HG03139 (cell line): ENCODE results near the gene M1AP.

Experiments used
- ATAC-seq: cut with Tn5 transposase; IDR thresholded peaks from one replicate; pipeline ENCODE4 v1.9.1; 2021; ENCODE audit not compliant: unreplicated experiment

Gene M1AP, protein sequence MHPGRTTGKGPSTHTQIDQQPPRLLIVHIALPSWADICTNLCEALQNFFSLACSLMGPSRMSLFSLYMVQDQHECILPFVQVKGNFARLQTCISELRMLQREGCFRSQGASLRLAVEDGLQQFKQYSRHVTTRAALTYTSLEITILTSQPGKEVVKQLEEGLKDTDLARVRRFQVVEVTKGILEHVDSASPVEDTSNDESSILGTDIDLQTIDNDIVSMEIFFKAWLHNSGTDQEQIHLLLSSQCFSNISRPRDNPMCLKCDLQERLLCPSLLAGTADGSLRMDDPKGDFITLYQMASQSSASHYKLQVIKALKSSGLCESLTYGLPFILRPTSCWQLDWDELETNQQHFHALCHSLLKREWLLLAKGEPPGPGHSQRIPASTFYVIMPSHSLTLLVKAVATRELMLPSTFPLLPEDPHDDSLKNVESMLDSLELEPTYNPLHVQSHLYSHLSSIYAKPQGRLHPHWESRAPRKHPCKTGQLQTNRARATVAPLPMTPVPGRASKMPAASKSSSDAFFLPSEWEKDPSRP

DNA sequence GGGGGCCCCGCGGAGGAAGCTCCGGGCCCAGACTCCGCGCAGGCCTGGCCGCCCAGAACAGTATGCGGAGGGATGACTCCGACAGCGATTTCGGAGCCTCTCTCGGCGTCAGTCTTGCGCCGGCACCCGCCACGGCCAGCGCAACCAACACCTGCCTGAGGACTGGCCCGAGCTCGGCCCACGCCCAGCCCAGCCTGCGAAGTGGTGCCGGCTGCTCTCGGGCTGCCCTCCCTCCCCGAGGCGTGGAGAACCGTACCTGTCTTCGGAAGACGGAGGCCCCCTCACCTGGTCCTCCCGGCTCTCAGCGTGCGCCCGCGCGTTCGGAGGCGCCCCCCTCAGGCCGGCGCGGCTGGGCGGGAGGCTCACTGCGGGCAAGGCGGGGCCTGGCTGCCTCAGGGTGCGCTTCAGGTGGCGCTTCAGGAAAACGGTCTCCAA lies at the start of gene M1AP:
Gene M1AP (minus strand): TSS at position 322 of the 435 bp plus-strand sequence. CDS start 8,055 bp downstream, outside the sequence.
- ATAC-seq = no peak

DNA sequence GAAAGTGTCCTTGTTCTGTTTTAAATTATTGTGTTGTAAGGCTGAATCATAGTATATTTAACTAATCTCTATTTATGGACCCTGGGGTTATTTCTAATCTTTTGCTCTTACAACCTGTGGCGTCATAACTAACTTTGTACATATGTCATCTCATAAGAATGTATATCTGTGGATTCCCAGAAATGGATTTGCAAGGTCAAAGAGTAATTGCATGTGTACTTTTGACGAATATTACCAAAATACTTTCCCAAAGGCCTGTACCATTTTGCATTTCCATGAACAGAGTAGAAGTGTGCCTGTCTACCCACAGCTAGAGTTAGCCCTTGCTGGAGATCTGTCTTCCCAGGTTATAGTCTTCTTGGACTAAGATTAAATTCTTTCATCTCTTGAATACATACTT lies 48.7 kb upstream of the M1AP start:
- no peak for ATAC-seq

DNA sequence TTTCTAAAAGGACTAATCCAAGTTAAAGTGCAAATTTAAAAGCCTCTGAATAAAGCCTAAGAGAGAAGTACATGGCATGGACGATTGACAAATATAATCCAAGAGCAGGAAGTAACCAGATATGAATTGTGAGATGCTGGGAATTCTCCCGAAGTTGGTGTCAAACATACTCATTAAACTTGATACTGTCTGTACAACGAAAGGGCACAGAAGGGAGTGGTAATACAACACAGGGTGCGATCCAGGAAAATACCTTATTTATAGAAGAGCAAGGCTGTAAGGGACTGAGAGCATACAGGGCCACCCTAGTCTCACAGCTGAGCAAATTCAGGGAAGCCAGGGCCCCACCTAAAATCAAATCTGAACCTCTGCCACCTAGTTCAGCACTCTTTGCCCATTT lies 47.5 kb upstream of the M1AP start:
- ATAC-seq = no peak

DNA sequence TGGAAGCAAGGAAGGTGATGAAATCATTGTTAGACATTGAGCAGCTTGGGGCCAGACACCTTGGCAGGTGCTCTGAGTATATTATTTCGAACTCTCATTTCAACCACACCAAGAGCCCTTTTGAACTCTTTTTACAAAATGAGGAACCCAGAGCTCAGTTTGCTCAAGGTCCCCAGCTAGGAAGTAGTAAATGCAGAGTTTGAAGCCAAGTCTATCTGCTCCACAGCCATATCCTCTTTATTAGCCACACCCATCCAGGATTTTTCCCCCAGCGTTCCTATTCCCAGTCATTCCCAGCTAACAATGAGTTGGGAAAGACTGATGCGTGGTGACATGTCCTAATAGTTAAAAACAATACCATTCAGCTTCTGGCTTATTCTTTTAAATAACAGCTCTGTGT lies 46.2 kb upstream of the M1AP start:
- no peak for ATAC-seq

DNA sequence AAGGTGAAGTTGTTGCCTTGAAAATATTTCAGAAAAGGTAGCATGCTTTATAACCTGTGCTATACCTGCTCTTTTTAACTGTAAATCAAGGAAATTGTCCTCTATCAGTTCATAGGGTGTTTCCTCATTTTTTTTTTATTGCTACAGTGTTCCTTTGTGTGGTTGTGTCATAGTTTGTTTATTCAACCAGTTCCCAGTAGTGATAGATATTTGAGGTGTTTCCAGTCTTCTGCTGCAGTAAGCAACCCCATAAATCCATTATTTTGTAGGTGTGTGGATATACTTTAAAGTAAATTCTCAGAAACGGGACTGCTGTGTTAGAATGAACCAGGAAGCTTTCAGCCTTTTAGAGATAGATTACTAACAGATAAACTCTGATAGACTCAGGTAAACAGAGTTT lies 45.5 kb upstream of the M1AP start:
- ATAC-seq = no peak

DNA sequence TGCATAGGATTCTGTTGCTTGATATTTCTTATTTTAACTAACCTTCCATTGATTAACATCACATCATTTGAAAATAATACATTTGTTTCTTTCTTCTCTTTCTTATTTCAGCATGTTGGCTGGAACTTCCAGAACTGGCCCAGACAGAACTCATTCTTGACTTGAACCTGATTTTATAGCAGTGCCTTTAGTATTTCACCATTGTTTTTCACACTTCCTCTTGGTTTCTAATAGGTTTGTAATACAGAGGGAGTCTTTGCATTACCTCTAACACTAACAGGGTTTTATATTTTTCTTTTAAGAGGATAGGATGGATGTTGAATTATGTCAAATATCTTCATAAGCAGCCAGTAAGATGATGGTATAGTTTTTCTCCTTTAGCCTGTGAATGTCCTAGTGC lies 45.1 kb upstream of the M1AP start:
- no peak for ATAC-seq

DNA sequence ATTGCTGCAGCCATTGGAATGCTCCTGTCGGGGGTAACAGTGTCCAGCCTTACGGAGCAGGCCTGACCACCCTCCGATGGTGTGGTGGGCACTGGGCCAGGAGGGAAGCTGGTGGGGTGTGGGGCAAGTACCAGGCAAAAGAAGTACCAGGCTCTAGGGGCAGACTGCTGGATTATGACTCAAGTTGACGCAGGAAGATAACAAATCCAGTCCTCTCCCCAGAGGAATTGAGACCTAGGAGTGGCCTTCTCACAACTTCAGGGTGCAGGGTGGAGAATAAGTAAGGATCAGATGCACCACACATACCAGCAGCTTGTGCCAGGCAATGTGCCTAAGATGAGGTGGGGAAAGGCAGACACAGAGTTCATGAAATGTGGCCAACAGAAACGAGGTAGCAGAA lies 43.8 kb upstream of the M1AP start:
- ATAC-seq = no peak

DNA sequence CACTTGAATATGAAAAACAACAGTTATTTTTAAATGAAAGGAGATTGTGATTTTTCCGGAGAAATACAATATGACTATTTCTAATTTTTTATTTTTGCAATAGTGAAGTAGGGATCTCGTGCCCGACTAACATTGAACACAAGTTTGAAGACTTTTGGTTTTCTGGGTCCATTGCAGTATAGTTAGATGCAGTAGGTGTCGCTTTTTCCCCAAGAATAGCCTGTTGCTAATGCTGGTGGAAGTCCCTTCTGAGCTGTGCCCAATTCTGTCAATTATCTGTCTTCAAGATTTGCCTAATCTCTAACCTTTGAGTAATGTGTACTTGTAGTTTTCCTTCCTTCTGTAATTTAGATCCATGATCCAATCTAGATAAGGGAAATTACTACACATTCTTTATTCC lies 42.4 kb upstream of the M1AP start:
- no peak for ATAC-seq

DNA sequence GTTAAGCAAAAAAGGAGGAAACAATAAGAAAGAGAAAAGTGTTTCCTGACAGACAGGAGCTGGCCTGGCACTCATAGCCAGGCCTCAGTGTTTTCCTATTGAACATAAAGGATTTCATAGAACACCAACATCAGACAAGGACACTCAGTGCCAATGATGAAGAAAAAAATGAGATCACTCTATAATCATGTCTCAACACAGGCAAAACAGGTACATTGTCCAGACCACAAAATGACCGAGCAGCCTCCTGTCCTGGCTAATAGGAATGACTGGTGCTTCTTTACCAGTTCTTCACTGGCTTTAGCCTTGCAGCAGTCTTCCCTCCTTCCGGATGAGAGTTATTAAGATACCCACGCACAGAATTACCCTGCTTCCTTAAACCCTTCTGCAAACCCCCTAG lies 41.5 kb upstream of the M1AP start:
- no peak for ATAC-seq

DNA sequence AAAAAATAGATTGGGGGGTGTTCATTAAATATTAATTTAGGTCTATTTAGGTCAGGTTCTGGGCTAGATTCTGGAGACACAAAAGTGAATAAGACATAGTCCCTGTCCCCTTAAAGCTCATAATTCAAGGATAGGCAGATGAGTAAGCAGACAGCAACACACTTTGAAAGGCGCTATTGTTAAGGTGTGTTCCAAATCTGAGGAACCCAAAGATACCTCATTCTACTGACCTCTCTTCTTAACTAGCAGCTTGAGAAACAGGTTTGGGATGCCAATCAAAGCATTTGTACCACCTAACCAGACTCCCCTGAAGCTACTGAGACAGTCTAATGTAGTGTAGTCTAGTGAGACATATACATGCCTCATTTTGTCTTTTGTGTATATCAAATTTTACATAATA lies 40.8 kb upstream of the M1AP start:
- no peak for ATAC-seq

DNA sequence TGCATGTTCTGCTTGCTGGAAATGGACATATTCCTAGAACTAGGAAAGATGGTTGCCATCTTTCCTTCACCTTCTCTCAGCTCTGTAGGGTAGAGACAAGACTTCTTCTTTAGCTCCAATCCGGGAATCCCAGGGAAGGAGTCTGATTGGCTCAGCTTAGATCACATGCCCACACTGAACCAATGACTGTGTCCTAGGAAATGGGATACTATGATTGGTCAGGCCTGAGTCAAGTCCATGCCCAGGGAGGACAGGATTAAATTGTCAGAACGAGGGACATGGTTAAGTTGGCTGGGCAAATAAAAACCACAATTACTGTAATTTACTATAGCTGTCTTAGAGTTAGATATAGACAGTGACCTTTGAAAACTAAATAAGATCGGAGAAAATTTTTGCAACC lies 37.3 kb upstream of the M1AP start:
- ATAC-seq = no peak

DNA sequence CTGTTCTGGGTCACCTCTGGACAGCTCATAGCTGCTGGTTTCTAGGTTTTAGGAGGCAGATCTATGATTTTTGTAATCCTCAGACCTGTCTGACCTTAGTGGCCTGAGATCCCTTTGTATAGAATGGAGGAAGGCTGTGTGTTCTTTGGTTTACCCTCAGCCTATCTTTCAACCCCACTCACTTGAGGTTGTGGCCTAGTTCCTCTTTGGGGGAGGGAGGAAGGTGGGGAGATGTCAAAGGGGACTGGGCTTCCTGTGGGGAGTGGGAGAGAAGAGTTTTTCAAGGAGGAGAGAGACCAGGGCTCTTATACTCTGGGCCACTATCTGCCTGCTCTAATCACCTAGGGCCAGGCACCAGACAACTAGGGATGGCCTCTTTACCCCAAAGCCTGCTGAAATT lies 34.4 kb upstream of the M1AP start:
- ATAC-seq = no peak

DNA sequence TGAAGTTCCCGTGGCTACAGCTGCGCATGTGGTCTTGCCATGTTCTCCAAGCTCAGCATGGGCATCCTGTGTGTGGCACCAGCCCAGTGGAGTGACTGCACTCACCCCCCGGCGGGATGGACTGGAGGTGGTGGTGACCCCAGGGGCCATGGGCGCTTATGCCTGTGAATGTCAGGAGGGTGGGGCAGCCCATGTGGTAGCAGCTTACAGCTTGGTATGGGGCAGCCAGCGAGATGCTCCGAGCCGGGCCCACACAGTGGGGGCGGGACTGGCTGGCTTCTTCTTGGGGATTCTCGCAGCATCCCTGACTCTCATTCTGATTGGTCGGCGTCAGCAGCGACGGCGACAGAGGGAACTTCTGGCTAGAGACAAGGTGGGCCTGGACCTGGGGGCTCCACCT lies 31.5 kb upstream of the M1AP start:
- ATAC-seq = no peak

DNA sequence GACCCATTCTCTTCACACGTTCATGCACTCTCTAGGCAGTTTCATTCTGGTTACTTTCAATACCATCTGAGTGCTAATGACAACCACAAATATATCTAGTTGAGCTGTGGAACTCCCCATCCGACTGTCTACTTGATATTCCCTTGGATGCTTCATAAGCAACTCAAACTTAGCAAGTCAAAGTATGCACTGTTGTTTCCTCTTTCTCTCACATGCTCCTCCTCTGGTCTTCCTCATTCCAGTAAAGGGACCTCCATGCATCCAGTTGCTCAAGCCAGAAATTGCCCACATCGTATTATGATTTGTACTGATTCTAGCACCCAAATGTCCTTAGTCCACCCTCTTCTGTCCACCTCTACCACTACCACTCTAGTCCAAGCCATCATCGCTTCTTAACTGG lies 28.2 kb upstream of the M1AP start:
- ATAC-seq = no peak

DNA sequence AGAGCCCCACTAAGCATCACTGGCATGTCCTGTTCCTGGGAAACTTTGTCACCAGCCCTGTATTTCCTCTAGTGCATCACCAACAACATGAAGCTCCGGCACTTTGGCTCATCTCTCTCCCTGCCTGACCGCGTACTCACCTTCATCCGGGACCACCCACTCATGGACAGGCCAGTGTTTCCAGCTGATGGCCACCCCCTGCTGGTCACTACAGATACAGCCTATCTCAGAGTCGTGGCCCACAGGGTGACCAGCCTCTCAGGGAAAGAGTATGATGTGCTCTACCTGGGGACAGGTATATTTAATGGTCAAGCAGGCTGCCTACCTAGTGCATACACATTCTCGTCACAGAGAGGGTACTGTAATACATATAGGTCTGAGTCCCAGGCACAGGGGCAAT lies 27.0 kb upstream of the M1AP start:
- ATAC-seq = no peak

DNA sequence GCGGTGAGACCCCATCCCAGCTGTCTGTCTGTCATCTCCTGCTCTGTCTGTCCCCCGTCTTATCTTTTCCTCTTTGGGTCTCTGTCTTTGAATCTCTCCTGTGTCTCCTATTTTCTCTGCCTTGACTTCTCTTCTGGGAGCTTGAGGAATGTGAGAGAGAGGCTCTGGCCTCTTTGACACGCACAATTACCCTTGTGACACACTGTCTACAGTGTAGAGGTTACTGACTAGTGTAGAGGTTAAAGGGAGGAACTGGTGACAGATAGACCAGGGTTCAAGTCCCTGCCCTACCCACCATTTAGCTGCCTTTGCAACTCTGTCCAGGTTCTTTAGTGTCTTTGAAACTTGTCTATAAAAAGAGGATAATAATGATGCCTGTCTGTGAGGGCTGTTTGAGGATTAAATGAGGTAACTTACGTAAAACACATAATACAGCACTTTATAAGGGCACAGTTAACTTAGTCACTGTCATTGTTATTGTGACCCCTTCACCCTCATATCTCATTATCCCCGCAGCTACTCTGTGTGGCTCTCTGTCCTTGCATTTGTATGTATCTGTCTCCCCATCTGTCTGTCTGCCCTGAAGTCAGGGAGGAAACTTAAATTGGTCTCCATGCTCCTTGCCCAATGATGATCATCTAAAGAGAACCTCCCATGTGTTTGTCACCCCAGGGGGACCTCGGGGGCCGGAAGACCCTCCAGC lies 25.8 kb upstream of the M1AP start:
- ATAC-seq = no peak

DNA sequence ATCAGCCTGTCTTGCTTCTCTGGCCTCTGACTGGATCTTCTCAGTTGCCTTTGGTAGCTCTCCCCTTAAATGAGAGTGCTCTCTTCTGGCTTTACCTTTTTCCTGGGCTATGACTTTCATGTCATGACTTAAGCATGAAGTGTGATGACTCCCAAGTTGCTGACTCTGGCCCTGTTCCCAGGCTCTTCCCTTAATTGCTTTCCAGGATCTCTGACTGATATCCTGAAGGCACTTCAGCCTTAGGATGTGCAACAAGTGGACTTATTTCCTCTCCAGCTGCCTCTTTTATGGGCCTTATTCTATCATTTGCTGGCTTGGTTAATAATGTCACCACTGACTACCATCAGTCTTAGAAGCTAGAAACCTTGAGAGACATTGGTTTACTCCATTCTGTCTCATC lies 23.3 kb upstream of the M1AP start:
- no peak for ATAC-seq

DNA sequence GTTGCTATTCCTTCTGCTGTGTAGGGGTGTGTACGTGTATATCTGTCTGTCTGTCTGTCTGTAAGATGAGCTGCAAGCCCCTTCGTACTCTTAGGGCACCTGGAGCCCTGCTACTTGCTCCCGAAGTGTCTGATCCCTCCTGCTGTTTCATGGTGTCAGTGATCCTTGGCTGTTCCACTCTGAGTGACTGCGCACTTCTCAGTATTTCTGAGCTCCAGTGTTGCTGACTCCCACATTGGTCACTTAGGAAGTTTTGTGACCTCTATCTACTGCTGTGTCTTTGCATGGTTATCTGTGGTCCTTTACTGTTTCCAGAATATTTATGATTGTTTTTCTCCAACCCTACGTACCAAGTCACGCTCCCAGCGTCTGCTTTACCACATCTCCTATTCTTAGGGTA lies 22.1 kb upstream of the M1AP start:
- ATAC-seq = no peak

DNA sequence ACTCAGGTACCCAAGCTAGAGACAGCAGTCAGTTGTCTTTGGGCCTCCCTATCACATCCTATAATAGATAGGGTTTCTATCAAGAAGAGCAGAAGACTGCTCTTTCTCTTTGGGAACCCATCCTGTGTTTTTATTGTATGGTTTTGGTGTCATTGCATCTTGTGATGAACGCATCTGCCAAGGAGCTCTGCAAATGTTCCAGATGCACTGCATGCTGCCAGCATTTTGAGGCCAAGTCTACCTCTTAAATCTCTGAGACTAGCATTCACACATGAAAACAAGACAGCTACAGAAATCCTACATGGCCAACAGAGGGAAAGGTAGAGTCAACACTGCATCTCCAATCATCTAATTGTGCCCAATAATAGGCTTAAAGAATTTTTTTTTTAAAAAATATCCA lies 20.0 kb upstream of the M1AP start:
- no peak for ATAC-seq

DNA sequence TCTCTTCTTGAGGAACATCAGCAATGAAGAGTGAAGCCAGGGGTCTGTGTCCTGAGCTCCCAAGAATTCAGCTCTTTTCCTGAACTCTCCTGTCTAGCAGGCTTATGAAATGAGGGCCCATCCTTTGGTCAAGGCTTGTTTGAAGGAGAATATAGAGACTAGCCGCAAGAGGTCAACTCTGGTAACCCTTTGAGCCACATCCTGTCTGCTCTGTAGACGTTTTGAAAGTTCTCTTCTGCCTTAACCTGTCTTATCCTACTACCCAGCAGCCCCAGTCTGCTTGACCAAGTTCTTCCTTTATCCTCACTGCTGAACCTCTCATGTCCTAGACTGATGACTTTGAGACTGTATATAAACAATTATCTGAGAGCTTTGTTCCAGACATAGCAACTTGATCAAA lies 11.3 kb upstream of the M1AP start:
- no peak for ATAC-seq

DNA sequence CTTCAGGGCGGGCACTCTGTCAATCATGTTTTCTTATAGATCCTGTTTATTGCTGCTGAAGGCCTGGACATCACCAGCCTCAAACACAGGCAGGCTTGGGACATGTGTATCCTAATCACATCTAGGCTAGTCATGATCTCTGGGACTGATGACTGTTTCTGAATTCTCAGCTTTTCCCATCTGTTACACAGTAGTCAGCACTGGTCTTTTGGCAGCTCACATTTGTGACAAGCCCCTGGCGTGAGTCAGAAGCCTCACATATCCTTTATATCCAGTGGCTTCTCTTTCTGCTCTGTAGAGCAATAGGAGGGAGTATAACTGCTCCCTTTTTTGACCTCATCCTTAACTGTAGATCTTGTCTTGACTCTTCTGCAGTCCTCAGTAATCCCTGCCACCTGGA lies 10.4 kb upstream of the M1AP start:
- no peak for ATAC-seq

DNA sequence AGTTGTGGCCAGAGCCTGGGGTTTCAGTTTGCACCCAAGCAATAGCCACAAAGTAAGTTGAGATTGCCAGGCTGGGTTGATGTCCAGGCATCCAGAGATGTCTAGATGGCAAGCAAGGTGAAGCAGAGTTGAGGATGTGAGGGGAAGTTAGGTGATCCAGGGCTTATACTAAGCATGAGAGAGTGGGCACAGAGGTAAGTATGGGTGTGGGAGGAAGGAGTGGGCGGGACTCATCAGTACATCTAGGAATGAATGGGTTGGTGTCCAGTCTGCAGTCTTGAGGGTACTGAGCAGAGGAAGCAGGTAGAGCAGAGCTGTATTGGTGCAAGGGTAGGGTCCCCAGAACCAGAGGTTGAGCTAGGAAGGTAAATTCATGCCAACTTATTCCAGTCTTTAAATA lies 7.4 kb upstream of the M1AP start:
- ATAC-seq = no peak
